Mucosa of descending colon (tissue), 3 donors: Measurements from ENCODE around the gene CLCA2. TPM values are rescaled to one million over a fixed set of nuclear protein-coding genes. Genes with fewer than 3 reads are reported as not detected.

Source experiments
- ATAC-seq: fragments of 200-7000 bp; cut with Tn5 transposase; one replicate; pipeline ENCODE4 v1.9.1; 2020; ENCODE audit warnings: mild to moderate bottlenecking, moderate library complexity
- DNase-seq, 3 donors: peaks; one replicate each; pipeline ENCODE4 v3.0.0-alpha.2; 2020
- H3K36me3 ChIP-seq: fragments of 200-600 bp; one replicate; pipeline ENCODE4 v1.8.0; 2021; ENCODE audit warnings: low read depth, mild to moderate bottlenecking
- H3K4me1 ChIP-seq: fragments of 200-600 bp; one replicate; pipeline ENCODE4 v1.8.0; 2021; ENCODE audit warnings: low read depth, mild to moderate bottlenecking
- H3K4me3 ChIP-seq: fragments of 200-600 bp; one replicate; pipeline ENCODE4 v1.8.0; 2021; ENCODE audit warnings: mild to moderate bottlenecking
- H3K9me3 ChIP-seq: fragments of 200-600 bp; one replicate; pipeline ENCODE4 v1.8.0; 2021; ENCODE audit warnings: mild to moderate bottlenecking
- CTCF ChIP-seq: fragments of 200-600 bp; IDR thresholded peaks from one replicate; pipeline ENCODE4 v1.8.0; 2022; ENCODE audit warnings: antibody characterized with exemption, mild to moderate bottlenecking
- intact Hi-C, 2 donors: fragments of 100-400 bp; cut with DNase I in 1 of 2; cut with micrococcal nuclease in 1 of 2; formaldehyde crosslinking; loops; one replicate each; pipeline versions ENCODE4 v1.11.0 to v1.11.1; 2022; cut with DNase I, micrococcal nuclease
- total RNA-seq, 3 donors: library from RNA; stranded (reverse); fragmentation: NEBNext Ultra II Directional in 2 of 3; extraction: Animal tissue kit (Norgen Biotek cat#: 25700) in 2 of 3; gene quantifications; one replicate each; pipeline versions ENCODE4 v1.2.1 to v1.2.4, GENCODE V29; 2021 to 2023
- donor health status: DM: no; HTN: no; CAD: no; lungs with moderate emphysema.
- donor health status: DM: no; HTN: no; CAD: no.
- donor health status: DM: no; HTN: yes; CAD: no.

CLCA2 gene
- total RNA-seq, 3 donors from 2014 or later = 0.51 to 1.7 (median 1.0) TPM

- intact Hi-C loops = loop anchor here in 1 of 2 donors (5.0 kb wide), 1 partner anchor 35 kb away; no protein-coding TSS in a partner anchor
Measured at GRCh38 chr1:86472152-86472551, 48.2 kb downstream of the CLCA2 start.

GRCh38 chr1:86472767-86473166 lies 48.8 kb downstream of the CLCA2 start:
- Histone ChIP-seq H3K36me3 (no peaks in the 10 kb centered on the region), H3K4me1 (no peaks in the 10 kb centered on the region), H3K9me3 (no peaks in the 10 kb centered on the region), H3K4me3 (no peak overlapping the region)
- ATAC-seq = no peak
- intact Hi-C loops = loop anchor here in 1 of 2 donors (5.0 kb wide), 1 partner anchor 35 kb away; no protein-coding TSS in a partner anchor
- no peak for TF ChIP-seq CTCF
- DNase-seq = no peak

More at GRCh38 chr1:86472152-86472551, 48.2 kb downstream of the CLCA2 start:
- Histone ChIP-seq H3K9me3 (no peaks in the 10 kb centered on the region), H3K4me1 (no peaks in the 10 kb centered on the region), H3K4me3 (no peak overlapping the region), H3K36me3 (no peaks in the 10 kb centered on the region)
- DNase-seq (no peak), ATAC-seq (no peak)
- no peak for TF ChIP-seq CTCF

DNA sequence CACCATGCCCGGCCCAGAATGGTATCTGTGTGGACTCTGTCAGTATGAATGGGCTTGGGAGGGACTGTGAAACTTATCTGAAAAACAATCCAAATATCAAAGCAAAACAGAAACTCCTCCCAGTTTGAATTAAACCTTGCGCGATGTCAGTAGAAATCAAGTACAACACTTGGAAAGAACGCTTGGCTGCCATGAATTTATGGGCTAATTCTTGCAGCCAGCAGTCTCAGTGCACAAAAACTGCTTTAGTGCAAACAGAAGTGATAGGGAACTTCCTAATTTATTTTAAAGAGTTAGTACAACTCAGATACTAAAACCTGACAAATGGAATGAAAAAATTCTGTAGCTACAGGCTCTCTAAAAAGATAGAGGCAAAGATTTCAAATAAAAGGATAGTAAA lies 53.3 kb downstream of the CLCA2 start:
- Histone ChIP-seq H3K4me1 (peaks cover 5% of the 10 kb centered on the region), H3K36me3 (no peaks in the 10 kb centered on the region), H3K9me3 (no peaks in the 10 kb centered on the region), H3K4me3 (no peak overlapping the region)
- TF ChIP-seq CTCF = no peak
- intact Hi-C loops = no loop called here
- DNase-seq (no peak), ATAC-seq (no peak)

- no peak for ATAC-seq
- Histone ChIP-seq H3K4me1 (peaks cover 5% of the 10 kb centered on the region), H3K9me3 (no peaks in the 10 kb centered on the region), H3K4me3 (no peak overlapping the region), H3K36me3 (no peaks in the 10 kb centered on the region)
- TF ChIP-seq CTCF = no peak
- no peak for DNase-seq
- intact Hi-C loops = no loop called here
Measured at GRCh38 chr1:86477682-86478081, 53.7 kb downstream of the CLCA2 start.

DNA sequence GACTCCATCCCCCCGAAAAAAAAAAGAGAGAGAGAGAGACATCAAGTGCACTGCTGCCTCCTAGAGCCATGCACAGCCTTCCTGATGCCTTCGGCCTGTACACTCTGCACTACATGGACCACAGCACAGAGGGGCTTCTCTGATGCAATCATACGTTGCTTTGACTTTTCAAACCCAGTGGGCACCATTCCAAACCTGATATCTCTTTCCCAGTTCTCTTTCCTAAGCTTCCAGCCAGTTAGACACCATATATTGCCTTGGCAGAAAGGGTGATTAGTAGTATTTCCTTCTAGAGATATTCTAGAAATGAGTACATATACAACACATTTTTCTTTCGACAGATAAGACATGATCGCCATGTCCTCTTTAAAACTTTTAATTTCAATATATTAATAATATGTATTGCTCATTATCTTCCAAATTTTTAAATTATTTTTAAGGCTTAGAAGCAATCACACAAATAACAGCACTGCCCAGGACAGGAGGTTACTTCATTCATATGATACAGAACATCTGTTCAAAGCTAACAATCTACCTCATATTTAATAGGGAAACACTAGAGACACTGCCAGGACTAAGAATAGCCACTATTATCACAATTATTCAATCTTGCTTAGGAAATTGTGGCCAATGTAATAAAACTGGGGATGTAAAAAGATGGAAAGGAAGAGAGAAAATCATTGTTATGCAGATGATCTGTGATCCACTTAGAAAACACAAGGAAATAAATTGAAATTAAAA lies 54.6 kb downstream of the CLCA2 start:
- ATAC-seq = no peak
- Histone ChIP-seq H3K4me3 (no peak overlapping the region), H3K4me1 (peaks cover 5% of the 10 kb centered on the region), H3K36me3 (no peaks in the 10 kb centered on the region), H3K9me3 (no peaks in the 10 kb centered on the region)
- no peak for DNase-seq
- intact Hi-C loops = no loop called here
- no peak for TF ChIP-seq CTCF
